Amniotic epithelial cell (primary cell): ENCODE measurements around the gene GNPNAT1.
"Not testable (repeated sequence)": the region's sequence is repeated elsewhere in the genome, so short reads cannot be mapped to it uniquely, and the experiment has no call there.

Experiments used
- DNase-seq: peaks from one replicate; pipeline ENCODE4 v3.0.0-alpha.2; 2010; ENCODE audit warnings: low read depth

The GNPNAT1 gene

DNA sequence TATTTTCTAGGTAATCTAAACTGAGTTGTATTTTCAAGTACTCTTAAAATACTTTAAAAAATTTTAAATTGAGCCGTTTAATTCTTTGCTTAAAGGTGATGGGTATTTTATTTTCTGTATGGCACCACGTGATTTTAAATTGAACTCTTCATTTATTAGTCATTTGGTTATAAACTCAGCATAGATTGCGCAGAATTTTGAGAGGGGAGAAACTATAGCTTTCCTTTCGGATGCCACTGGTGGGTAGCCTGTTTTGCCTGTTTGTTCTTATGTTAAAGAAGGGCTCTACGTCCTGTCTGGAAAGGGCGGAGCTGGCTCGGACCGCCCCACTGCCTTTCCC lies 61.9 kb downstream of the GNPNAT1 start:
- DNase-seq, result no peak

- not testable (repeated sequence) for DNase-seq
These were observed 62.4 kb downstream of the GNPNAT1 start for GRCh38 chr14:52729035-52729434.

- DNase-seq, result not testable (repeated sequence)
These were observed 63.9 kb downstream of the GNPNAT1 start for GRCh38 chr14:52727509-52727908.
